ENCODE results near the gene CERS6. TPM values are rescaled to one million over a fixed set of nuclear protein-coding genes. Genes with fewer than 3 reads are reported as not detected.
"Not testable (repeated sequence)": the region's sequence is repeated elsewhere in the genome, so short reads cannot be mapped to it uniquely, and the experiment has no call there.

The CERS6 gene
- polyA plus RNA-seq, 4 donors, result 47.1 to 61.1 (median 57.5) TPM

- DNase-seq (ENCODE audit: low read depth in 4 of 4, low spot score in 3 of 4), result no peak
These were observed 293.2 kb downstream of the CERS6 start for GRCh38 chr2:168749297-168749696.

GRCh38 chr2:168751104-168751740, 295.1 kb downstream of the CERS6 start:
- DNase-seq (ENCODE audit: low read depth in 4 of 4, low spot score in 3 of 4), result no peak

GRCh38 chr2:168752361-168752760, 296.3 kb downstream of the CERS6 start:
- DNase-seq (ENCODE audit: low read depth in 4 of 4, low spot score in 3 of 4), result no peak

- no peak for DNase-seq (ENCODE audit: low read depth in 4 of 4, low spot score in 3 of 4)
These were observed 297.8 kb downstream of the CERS6 start for GRCh38 chr2:168753765-168754329.

- DNase-seq (ENCODE audit: low read depth in 4 of 4, low spot score in 3 of 4), result no peak
These were observed 301.2 kb downstream of the CERS6 start for GRCh38 chr2:168757223-168757622.

GRCh38 chr2:168758970-168759820, 303.1 kb downstream of the CERS6 start:
- DNase-seq (ENCODE audit: low read depth in 4 of 4, low spot score in 3 of 4), result peak in 3 of 4 donors; percentile 28 to 38 (median 33)

- no peak for DNase-seq (ENCODE audit: low read depth in 4 of 4, low spot score in 3 of 4)
These were observed 309.3 kb downstream of the CERS6 start for GRCh38 chr2:168765401-168765800.

GRCh38 chr2:168766600-168766999, 310.5 kb downstream of the CERS6 start:
- DNase-seq (ENCODE audit: low read depth in 4 of 4, low spot score in 3 of 4), result no peak

- DNase-seq (ENCODE audit: low read depth in 4 of 4, low spot score in 3 of 4), result no peak
These were observed 311.2 kb downstream of the CERS6 start for GRCh38 chr2:168767258-168767657.

GRCh38 chr2:168768357-168768756, 312.3 kb downstream of the CERS6 start:
- DNase-seq (ENCODE audit: low read depth in 4 of 4, low spot score in 3 of 4), result not testable (repeated sequence)

- DNase-seq (ENCODE audit: low read depth in 4 of 4, low spot score in 3 of 4), result no peak
These were observed 314.7 kb downstream of the CERS6 start for GRCh38 chr2:168770796-168771195.

GRCh38 chr2:168772704-168773103, 316.6 kb downstream of the CERS6 start:
- no peak for DNase-seq (ENCODE audit: low read depth in 4 of 4, low spot score in 3 of 4)

GRCh38 chr2:168773128-168773527, 317.1 kb downstream of the CERS6 start:
- no peak for DNase-seq (ENCODE audit: low read depth in 4 of 4, low spot score in 3 of 4)

GRCh38 chr2:168773719-168774521, 317.8 kb downstream of the CERS6 start:
- no peak for DNase-seq (ENCODE audit: low read depth in 4 of 4, low spot score in 3 of 4)

- DNase-seq (ENCODE audit: low read depth in 4 of 4, low spot score in 3 of 4), result no peak
These were observed 319.8 kb downstream of the CERS6 start for GRCh38 chr2:168775837-168776236.

GRCh38 chr2:168780669-168781071, 324.6 kb downstream of the CERS6 start:
- DNase-seq (ENCODE audit: low read depth in 4 of 4, low spot score in 3 of 4), result no peak

- DNase-seq (ENCODE audit: low read depth in 4 of 4, low spot score in 3 of 4), result no peak
These were observed 325.2 kb downstream of the CERS6 start for GRCh38 chr2:168781191-168781817.

GRCh38 chr2:168782271-168782670, 326.2 kb downstream of the CERS6 start:
- no peak for DNase-seq (ENCODE audit: low read depth in 4 of 4, low spot score in 3 of 4)

- DNase-seq (ENCODE audit: low read depth in 4 of 4, low spot score in 3 of 4), result no peak
These were observed 328.9 kb downstream of the CERS6 start for GRCh38 chr2:168784993-168785392.

GRCh38 chr2:168787098-168787781, 331.2 kb downstream of the CERS6 start:
- no peak for DNase-seq (ENCODE audit: low read depth in 4 of 4, low spot score in 3 of 4)

All from right renal pelvis (tissue), 4 donors.